Ishikawa (cell line): ENCODE data around the gene HOXA13.

Source experiments
- EP300 ChIP-seq: IDR thresholded peaks from 2 replicates; pipeline ENCODE4 v1.6.1; 2012; ENCODE audit warnings: borderline replicate concordance
- FOXM1 ChIP-seq: IDR thresholded peaks from 2 replicates; pipeline ENCODE4 v1.6.1; 2012; ENCODE audit warnings: low read depth, borderline replicate concordance
- MAX ChIP-seq: IDR thresholded peaks from 2 replicates; pipeline ENCODE4 v1.6.1; 2012
- TAF1 ChIP-seq: IDR thresholded peaks from 2 replicates; pipeline ENCODE4 v1.6.1; 2012; ENCODE audit warnings: low read depth, mild to moderate bottlenecking
- TF ChIP-seq, protein P1 (sequence below): IDR thresholded peaks from 2 replicates; pipeline ENCODE4 v1.6.1; 2012
- TF ChIP-seq, protein P2 (sequence below): IDR thresholded peaks from 2 replicates; pipeline ENCODE4 v1.6.1; 2012; ENCODE audit warnings: low read depth, mild to moderate bottlenecking

DNA sequence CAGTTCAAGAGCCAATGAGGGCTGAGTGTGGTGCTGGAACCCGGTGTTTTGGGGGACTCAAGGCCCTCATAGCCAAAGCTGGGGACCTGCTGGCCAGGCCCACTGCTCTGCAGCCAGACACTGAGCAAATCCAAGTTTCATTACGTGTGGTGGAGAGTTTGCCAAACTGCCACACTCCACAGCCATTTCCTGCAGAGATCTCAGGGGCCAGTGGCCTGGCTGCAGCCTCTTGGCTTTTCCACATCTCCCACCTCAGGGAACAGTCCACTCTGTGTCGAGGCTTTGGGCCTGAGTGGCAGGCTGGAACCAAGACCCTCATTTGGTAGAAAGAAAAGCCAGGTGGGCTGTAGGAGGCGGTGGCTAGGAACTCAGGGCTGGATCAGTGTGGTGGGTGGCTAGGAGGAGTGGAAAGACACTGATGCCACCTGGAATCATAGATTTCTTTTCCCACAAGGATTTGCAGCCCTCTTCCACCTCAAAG lies 18.1 kb downstream of the HOXA13 start:
- no peak for TF ChIP-seq TAF1
- no peak for TF ChIP-seq EP300
- no peak for TF ChIP-seq MAX
- no peak for TF ChIP-seq FOXM1
- TF ChIP-seq, protein P1, sequence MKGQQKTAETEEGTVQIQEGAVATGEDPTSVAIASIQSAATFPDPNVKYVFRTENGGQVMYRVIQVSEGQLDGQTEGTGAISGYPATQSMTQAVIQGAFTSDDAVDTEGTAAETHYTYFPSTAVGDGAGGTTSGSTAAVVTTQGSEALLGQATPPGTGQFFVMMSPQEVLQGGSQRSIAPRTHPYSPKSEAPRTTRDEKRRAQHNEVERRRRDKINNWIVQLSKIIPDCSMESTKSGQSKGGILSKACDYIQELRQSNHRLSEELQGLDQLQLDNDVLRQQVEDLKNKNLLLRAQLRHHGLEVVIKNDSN = no peak
- TF ChIP-seq, protein P2, sequence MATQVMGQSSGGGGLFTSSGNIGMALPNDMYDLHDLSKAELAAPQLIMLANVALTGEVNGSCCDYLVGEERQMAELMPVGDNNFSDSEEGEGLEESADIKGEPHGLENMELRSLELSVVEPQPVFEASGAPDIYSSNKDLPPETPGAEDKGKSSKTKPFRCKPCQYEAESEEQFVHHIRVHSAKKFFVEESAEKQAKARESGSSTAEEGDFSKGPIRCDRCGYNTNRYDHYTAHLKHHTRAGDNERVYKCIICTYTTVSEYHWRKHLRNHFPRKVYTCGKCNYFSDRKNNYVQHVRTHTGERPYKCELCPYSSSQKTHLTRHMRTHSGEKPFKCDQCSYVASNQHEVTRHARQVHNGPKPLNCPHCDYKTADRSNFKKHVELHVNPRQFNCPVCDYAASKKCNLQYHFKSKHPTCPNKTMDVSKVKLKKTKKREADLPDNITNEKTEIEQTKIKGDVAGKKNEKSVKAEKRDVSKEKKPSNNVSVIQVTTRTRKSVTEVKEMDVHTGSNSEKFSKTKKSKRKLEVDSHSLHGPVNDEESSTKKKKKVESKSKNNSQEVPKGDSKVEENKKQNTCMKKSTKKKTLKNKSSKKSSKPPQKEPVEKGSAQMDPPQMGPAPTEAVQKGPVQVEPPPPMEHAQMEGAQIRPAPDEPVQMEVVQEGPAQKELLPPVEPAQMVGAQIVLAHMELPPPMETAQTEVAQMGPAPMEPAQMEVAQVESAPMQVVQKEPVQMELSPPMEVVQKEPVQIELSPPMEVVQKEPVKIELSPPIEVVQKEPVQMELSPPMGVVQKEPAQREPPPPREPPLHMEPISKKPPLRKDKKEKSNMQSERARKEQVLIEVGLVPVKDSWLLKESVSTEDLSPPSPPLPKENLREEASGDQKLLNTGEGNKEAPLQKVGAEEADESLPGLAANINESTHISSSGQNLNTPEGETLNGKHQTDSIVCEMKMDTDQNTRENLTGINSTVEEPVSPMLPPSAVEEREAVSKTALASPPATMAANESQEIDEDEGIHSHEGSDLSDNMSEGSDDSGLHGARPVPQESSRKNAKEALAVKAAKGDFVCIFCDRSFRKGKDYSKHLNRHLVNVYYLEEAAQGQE = no peak
